Measurements from ENCODE around the gene LAT.

DNA sequence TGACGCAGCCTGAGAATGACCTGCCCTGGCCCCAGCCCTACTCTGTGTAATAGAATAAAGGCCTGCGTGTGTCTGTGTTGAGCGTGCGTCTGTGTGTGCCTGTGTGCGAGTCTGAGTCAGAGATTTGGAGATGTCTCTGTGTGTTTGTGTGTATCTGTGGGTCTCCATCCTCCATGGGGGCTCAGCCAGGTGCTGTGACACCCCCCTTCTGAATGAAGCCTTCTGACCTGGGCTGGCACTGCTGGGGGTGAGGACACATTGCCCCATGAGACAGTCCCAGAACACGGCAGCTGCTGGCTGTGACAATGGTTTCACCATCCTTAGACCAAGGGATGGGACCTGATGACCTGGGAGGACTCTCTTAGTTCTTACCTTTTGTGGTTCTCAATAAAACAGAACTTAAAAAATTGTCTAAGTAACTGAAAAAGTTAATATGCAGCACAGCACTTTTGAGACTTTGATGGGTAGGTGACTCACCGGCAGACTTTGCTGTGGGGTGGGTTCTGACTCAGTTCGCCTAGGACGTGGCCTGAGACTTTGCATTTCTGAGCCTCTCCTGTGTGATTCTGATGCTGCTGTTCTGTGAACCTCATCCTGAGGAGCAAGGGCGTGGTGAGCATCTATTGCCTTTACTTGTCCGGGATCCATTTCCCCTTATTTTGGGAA is 5.7 kb downstream of the LAT start:
- TF ChIP-seq EZH2 (IDR thresholded peaks at IDR 0.05; ENCODE audit: insufficient read depth, poor library complexity, severe bottlenecking) (no peak), EZH2phosphoT487 (IDR thresholded peaks at IDR 0.05; ENCODE audit: insufficient read depth, low read depth) (no peak)
